Activated T-helper 17 cell treated with anti-CD3 and anti-CD28 coated beads, Interleukin-2, amount 50 U/mL, for 72 hours (primary cell): Measurements from ENCODE around the gene PC. TPM values are rescaled to one million over a fixed set of nuclear protein-coding genes. Genes with fewer than 3 reads are reported as not detected.
A peak's percentile ranks its signal among the peaks of the same experiment; 100 is the strongest.

ENCODE experiments used
- ATAC-seq: fragments of 150-1000 bp; cut with Tn5 transposase; replicated peaks from 2 replicates; pipeline ENCODE4 v1.10.0; 2021; ENCODE audit warnings: mild to moderate bottlenecking, moderate library complexity
- H3K27ac Mint-ChIP-seq: one replicate; pipeline ENCODE4 v1.8.0; 2022; ENCODE audit warnings: mixed read lengths
- H3K27me3 Mint-ChIP-seq: one replicate; pipeline ENCODE4 v1.8.0; 2022; ENCODE audit warnings: mixed read lengths
- H3K36me3 Mint-ChIP-seq: one replicate; pipeline ENCODE4 v1.8.0; 2022; ENCODE audit warnings: low read depth, mild to moderate bottlenecking, mixed read lengths
- H3K4me1 Mint-ChIP-seq: one replicate; pipeline ENCODE4 v1.8.0; 2022; ENCODE audit warnings: mixed read lengths
- H3K4me3 Mint-ChIP-seq: one replicate; pipeline ENCODE4 v1.8.0; 2022; ENCODE audit warnings: mild to moderate bottlenecking, mixed read lengths
- H3K9me3 Mint-ChIP-seq: one replicate; pipeline ENCODE4 v1.8.0; 2022; ENCODE audit warnings: mixed read lengths
- total RNA-seq, 2 donors: library from RNA; stranded (reverse); gene quantifications; one replicate each; pipeline ENCODE4 v1.2.3, GENCODE V29; 2022

The PC gene
- total RNA-seq, 2 donors from 2014 or later = 8.4 to 10.9 TPM

GRCh38 chr11:66852466-66853241 lies 105.5 kb downstream of the PC start:
- no peak for ATAC-seq
- Mint-ChIP-seq H3K9me3 (no peaks in the 10 kb centered on the region), H3K36me3 (no peaks in the 10 kb centered on the region), H3K4me3 (no peak overlapping the region), H3K4me1 (peaks cover 4% of the 10 kb centered on the region), H3K27ac (no peak overlapping the region), H3K27me3 (no peaks in the 10 kb centered on the region)

GRCh38 chr11:66851698-66852465 lies 106.3 kb downstream of the PC start:
- no peak overlapping the region for H3K4me3 Mint-ChIP-seq
- no peaks in the 10 kb centered on the region for H3K27me3 Mint-ChIP-seq
- H3K36me3 Mint-ChIP-seq = peaks cover 2% of the 10 kb centered on the region
- H3K9me3 Mint-ChIP-seq = no peaks in the 10 kb centered on the region
- ATAC-seq = no peak
- H3K4me1 Mint-ChIP-seq = peaks cover 4% of the 10 kb centered on the region
- peak overlapping the region; percentile 46 for H3K27ac Mint-ChIP-seq

GRCh38 chr11:66851239-66851596 lies 107.0 kb downstream of the PC start:
- Mint-ChIP-seq H3K27ac (peak overlapping the region; percentile 46), H3K9me3 (no peaks in the 10 kb centered on the region), H3K27me3 (no peaks in the 10 kb centered on the region), H3K4me1 (peaks cover 4% of the 10 kb centered on the region), H3K36me3 (peaks cover 9% of the 10 kb centered on the region), H3K4me3 (no peak overlapping the region)
- no peak for ATAC-seq

GRCh38 chr11:66850588-66851238 lies 107.5 kb downstream of the PC start:
- Mint-ChIP-seq H3K27me3 (no peaks in the 10 kb centered on the region), H3K36me3 (peaks cover 11% of the 10 kb centered on the region), H3K27ac (peak overlapping the region; percentile 46), H3K9me3 (no peaks in the 10 kb centered on the region), H3K4me1 (peaks cover 4% of the 10 kb centered on the region), H3K4me3 (no peak overlapping the region)
- ATAC-seq = no peak

GRCh38 chr11:66850235-66850587 lies 108.0 kb downstream of the PC start:
- Mint-ChIP-seq H3K36me3 (peaks cover 16% of the 10 kb centered on the region), H3K27ac (no peak overlapping the region), H3K9me3 (no peaks in the 10 kb centered on the region), H3K4me3 (no peak overlapping the region), H3K27me3 (no peaks in the 10 kb centered on the region), H3K4me1 (peaks cover 4% of the 10 kb centered on the region)
- ATAC-seq = no peak

GRCh38 chr11:66849501-66850234 lies 108.5 kb downstream of the PC start:
- H3K27me3 Mint-ChIP-seq = no peaks in the 10 kb centered on the region
- H3K4me1 Mint-ChIP-seq = peaks cover 4% of the 10 kb centered on the region
- no peaks in the 10 kb centered on the region for H3K9me3 Mint-ChIP-seq
- no peak overlapping the region for H3K4me3 Mint-ChIP-seq
- ATAC-seq = no peak
- H3K36me3 Mint-ChIP-seq = peaks cover 22% of the 10 kb centered on the region
- H3K27ac Mint-ChIP-seq = no peak overlapping the region

- H3K9me3 Mint-ChIP-seq = no peaks in the 10 kb centered on the region
- H3K27me3 Mint-ChIP-seq = no peaks in the 10 kb centered on the region
- peaks cover 7% of the 10 kb centered on the region for H3K4me1 Mint-ChIP-seq
- no peak for ATAC-seq
- peaks cover 28% of the 10 kb centered on the region for H3K36me3 Mint-ChIP-seq
- no peak overlapping the region for H3K4me3 Mint-ChIP-seq
- H3K27ac Mint-ChIP-seq = no peak overlapping the region
These were observed 109.3 kb downstream of the PC start for GRCh38 chr11:66848671-66849500.

GRCh38 chr11:66847461-66848232 lies 110.5 kb downstream of the PC start:
- Mint-ChIP-seq H3K4me3 (no peak overlapping the region), H3K36me3 (peaks cover 32% of the 10 kb centered on the region), H3K27ac (no peak overlapping the region), H3K4me1 (peaks cover 8% of the 10 kb centered on the region), H3K27me3 (no peaks in the 10 kb centered on the region), H3K9me3 (no peaks in the 10 kb centered on the region)
- no peak for ATAC-seq

- H3K9me3 Mint-ChIP-seq = no peaks in the 10 kb centered on the region
- H3K4me3 Mint-ChIP-seq = no peak overlapping the region
- H3K27me3 Mint-ChIP-seq = no peaks in the 10 kb centered on the region
- no peak for ATAC-seq
- H3K4me1 Mint-ChIP-seq = peaks cover 13% of the 10 kb centered on the region
- H3K27ac Mint-ChIP-seq = no peak overlapping the region
- H3K36me3 Mint-ChIP-seq = peaks cover 40% of the 10 kb centered on the region
These were observed 111.5 kb downstream of the PC start for GRCh38 chr11:66846671-66847091.

GRCh38 chr11:66845876-66846212 lies 112.3 kb downstream of the PC start:
- Mint-ChIP-seq H3K27ac (no peak overlapping the region), H3K4me3 (no peak overlapping the region), H3K4me1 (peaks cover 16% of the 10 kb centered on the region), H3K9me3 (no peaks in the 10 kb centered on the region), H3K36me3 (peaks cover 40% of the 10 kb centered on the region), H3K27me3 (no peaks in the 10 kb centered on the region)
- no peak for ATAC-seq

GRCh38 chr11:66845143-66845875 lies 112.9 kb downstream of the PC start:
- no peaks in the 10 kb centered on the region for H3K27me3 Mint-ChIP-seq
- no peaks in the 10 kb centered on the region for H3K9me3 Mint-ChIP-seq
- H3K36me3 Mint-ChIP-seq = peaks cover 45% of the 10 kb centered on the region
- peak overlapping the region; percentile 50 for H3K27ac Mint-ChIP-seq
- H3K4me1 Mint-ChIP-seq = peaks cover 22% of the 10 kb centered on the region
- peak overlapping the region; percentile 99 for H3K4me3 Mint-ChIP-seq
- ATAC-seq = no peak

- peak overlapping the region; percentile 99 for H3K4me3 Mint-ChIP-seq
- H3K27ac Mint-ChIP-seq = peak overlapping the region; percentile 98
- peaks cover 52% of the 10 kb centered on the region for H3K36me3 Mint-ChIP-seq
- no peak for ATAC-seq
- no peaks in the 10 kb centered on the region for H3K9me3 Mint-ChIP-seq
- H3K4me1 Mint-ChIP-seq = peaks cover 26% of the 10 kb centered on the region
- H3K27me3 Mint-ChIP-seq = no peaks in the 10 kb centered on the region
These were observed 113.6 kb downstream of the PC start for GRCh38 chr11:66844496-66845142.
